HG03460 (cell line): ENCODE measurements around the gene PROK1.

Experiments
- ATAC-seq: cut with Tn5 transposase; IDR thresholded peaks from one replicate; pipeline ENCODE4 v1.9.1; 2021; ENCODE audit not compliant: unreplicated experiment

PROK1 gene

GRCh38 chr1:110464340-110464739 is 13.4 kb downstream of the PROK1 start:
- no peak for ATAC-seq

GRCh38 chr1:110465038-110465813 is 14.3 kb downstream of the PROK1 start:
- no peak for ATAC-seq

- no peak for ATAC-seq
These were observed 14.9 kb downstream of the PROK1 start for GRCh38 chr1:110465814-110466380.

- no peak for ATAC-seq
These were observed 15.8 kb downstream of the PROK1 start for GRCh38 chr1:110466646-110467280.

GRCh38 chr1:110471131-110471530 is 20.2 kb downstream of the PROK1 start:
- no peak for ATAC-seq

GRCh38 chr1:110472546-110472945 is 21.6 kb downstream of the PROK1 start:
- no peak for ATAC-seq

GRCh38 chr1:110474444-110474843 is 23.5 kb downstream of the PROK1 start:
- ATAC-seq = no peak

GRCh38 chr1:110475362-110476027 is 24.5 kb downstream of the PROK1 start:
- no peak for ATAC-seq

- ATAC-seq = no peak
These were observed 25.2 kb downstream of the PROK1 start for GRCh38 chr1:110476028-110476765.

GRCh38 chr1:110477041-110477440 is 26.1 kb downstream of the PROK1 start:
- no peak for ATAC-seq

- ATAC-seq = no peak
These were observed 26.6 kb downstream of the PROK1 start for GRCh38 chr1:110477445-110477957.

GRCh38 chr1:110477967-110478640 is 27.2 kb downstream of the PROK1 start:
- ATAC-seq = no peak

- ATAC-seq = no peak
These were observed 27.9 kb downstream of the PROK1 start for GRCh38 chr1:110478886-110479285.

GRCh38 chr1:110480356-110481096 is 29.6 kb downstream of the PROK1 start:
- ATAC-seq = no peak

- no peak for ATAC-seq
These were observed 31.1 kb downstream of the PROK1 start for GRCh38 chr1:110481968-110482623.

GRCh38 chr1:110482662-110483307 is 31.8 kb downstream of the PROK1 start:
- ATAC-seq = no peak

- no peak for ATAC-seq
These were observed 32.3 kb downstream of the PROK1 start for GRCh38 chr1:110483308-110483685.

- ATAC-seq = no peak
These were observed 33.9 kb downstream of the PROK1 start for GRCh38 chr1:110484801-110485200.

GRCh38 chr1:110485725-110486124 is 34.8 kb downstream of the PROK1 start:
- no peak for ATAC-seq
